MG63 (cell line): ENCODE results near the gene GCLC. TPM values are rescaled to one million over a fixed set of nuclear protein-coding genes. Genes with fewer than 3 reads are reported as not detected.
"Not testable (repeated sequence)": the region's sequence is repeated elsewhere in the genome, so short reads cannot be mapped to it uniquely, and the experiment has no call there.

Source experiments
- DNase-seq: peaks from one replicate; pipeline ENCODE4 v3.0.0-alpha.2; 2020
- H3K27me3 ChIP-seq: fragments of 250-450 bp; sonication (Bioruptor Pico); 2 replicates; pipeline ENCODE4 v1.5.1; 2020; ENCODE audit warnings: mild to moderate bottlenecking, moderate library complexity
- H3K36me3 ChIP-seq: fragments of 250-450 bp; sonication (Bioruptor Pico); 2 replicates; pipeline ENCODE4 v1.5.1; 2020; ENCODE audit warnings: mild to moderate bottlenecking, moderate library complexity
- H3K4me3 ChIP-seq: fragments of 250-450 bp; sonication (Bioruptor Pico); 2 replicates; pipeline ENCODE4 v1.5.1; 2020; ENCODE audit warnings: mild to moderate bottlenecking, moderate library complexity
- H3K9me3 ChIP-seq: fragments of 250-450 bp; sonication (Bioruptor Pico); 2 replicates; pipeline ENCODE4 v1.5.1; 2020; ENCODE audit warnings: mild to moderate bottlenecking, moderate library complexity
- total RNA-seq: library from RNA; depleted of rRNA; stranded (reverse); fragments of >200 nt; shearing (Covaris generic); gene quantifications from 2 replicates; pipeline ENCODE4 v1.2.3, GENCODE V29; 2014; ENCODE audit warnings: low replicate concordance; rRNA removed

The GCLC gene
- total RNA-seq: 4.4 and 7.0 TPM in 2 replicates

DNA sequence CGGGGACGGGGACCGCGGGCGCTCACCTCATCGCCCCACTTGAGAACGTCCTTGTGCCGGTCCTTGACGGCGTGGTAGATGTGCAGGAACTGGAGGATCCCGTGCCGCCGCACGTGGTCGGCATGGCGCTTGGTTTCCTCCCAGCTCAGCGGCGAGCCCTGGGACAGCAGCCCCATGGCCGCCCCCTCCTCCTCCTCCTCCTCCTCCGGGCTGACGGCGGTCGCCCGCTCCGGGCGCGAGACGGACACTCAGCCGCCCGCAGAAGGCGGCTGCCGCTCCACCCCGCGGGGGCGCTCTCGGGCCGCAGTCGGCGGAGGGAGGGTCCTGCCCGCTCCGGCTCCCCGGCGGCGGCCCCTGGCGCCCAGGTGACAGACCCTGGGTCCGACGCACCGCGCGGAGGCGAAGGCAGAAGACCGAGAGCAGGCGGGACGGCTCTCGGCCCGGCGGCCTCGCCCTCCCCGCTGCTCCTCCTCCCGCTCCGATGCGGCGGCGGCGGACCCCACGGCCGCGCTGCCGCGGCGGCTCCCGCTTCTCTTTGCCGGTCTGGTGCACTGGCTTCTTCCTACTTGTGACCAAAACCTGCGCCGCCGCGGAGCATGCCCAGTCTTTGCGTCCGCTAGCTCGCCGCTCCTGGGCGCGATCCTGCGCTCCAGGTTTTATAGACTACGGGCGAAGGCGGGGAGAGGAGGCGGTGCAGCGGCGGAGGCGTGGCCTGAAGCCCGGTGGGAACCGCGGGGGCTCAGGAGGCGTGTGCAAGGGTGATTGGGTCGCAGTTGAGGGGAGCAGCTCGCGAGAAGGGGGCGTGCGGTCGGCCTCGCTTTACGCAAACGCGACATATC lies at the start of gene GCLC:
TSS of gene GCLC (minus strand) at position 632 of the 839 bp plus-strand sequence. CDS start at position 176, 456 bp downstream.
- H3K4me3 ChIP-seq: peak within 1 kb of the TSS; percentile 66
- no peaks in the 10 kb centered on the region for H3K9me3 ChIP-seq
- no peaks in the 10 kb centered on the region for H3K27me3 ChIP-seq
- H3K36me3 ChIP-seq: no peaks in the 10 kb centered on the region
- DNase-seq: peak; percentile 89

DNA sequence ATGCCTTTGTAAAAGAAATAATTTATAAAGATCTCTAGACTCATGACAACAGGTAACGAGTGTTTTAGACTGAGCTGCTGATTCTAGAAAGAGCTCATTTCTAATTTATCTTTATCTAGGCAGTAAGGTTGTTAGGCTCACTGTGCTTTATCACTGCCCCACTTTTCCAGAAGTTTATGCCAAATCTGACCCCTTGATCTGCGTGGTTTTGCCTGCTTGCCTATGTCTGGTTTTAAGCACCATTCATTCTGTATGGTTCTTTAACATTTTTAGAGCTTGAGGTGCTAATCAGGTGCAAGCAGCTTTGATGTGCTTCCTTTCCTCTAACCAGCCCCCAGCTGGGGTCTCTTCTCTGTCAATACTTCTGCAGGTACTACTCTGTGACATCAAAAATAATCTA lies 49.7 kb upstream of the GCLC start:
- no peaks in the 10 kb centered on the region for H3K9me3 ChIP-seq
- DNase-seq: no peak
- no peaks in the 10 kb centered on the region for H3K36me3 ChIP-seq
- H3K27me3 ChIP-seq: no peaks in the 10 kb centered on the region
- H3K4me3 ChIP-seq: no peak overlapping the region

- Histone ChIP-seq H3K9me3 (no peaks in the 10 kb centered on the region), H3K36me3 (no peaks in the 10 kb centered on the region), H3K4me3 (no peak overlapping the region), H3K27me3 (no peaks in the 10 kb centered on the region)
- DNase-seq: no peak
These were observed 48.1 kb upstream of the GCLC start for GRCh38 chr6:53593001-53593488.

DNA sequence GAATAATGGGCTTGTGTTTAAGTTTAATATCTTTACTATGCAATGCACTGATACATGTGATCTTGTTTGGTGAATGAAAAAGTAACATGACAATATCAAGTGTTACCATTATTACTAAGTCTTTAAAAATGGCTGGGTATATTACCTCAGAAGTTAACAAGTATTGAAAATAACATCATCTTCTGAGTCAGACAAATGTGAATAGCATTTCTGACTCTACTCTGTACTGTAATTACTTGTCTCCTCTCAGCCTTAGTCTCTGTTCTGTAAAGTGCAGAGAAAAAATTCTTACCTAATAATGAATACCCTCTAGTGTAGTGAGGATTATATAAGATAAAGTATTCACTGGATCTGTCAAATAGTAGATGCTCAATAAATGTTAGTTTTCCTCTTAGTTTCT lies 47.0 kb upstream of the GCLC start:
- DNase-seq: no peak
- Histone ChIP-seq H3K36me3 (no peaks in the 10 kb centered on the region), H3K27me3 (no peaks in the 10 kb centered on the region), H3K4me3 (no peak overlapping the region), H3K9me3 (no peaks in the 10 kb centered on the region)

DNA sequence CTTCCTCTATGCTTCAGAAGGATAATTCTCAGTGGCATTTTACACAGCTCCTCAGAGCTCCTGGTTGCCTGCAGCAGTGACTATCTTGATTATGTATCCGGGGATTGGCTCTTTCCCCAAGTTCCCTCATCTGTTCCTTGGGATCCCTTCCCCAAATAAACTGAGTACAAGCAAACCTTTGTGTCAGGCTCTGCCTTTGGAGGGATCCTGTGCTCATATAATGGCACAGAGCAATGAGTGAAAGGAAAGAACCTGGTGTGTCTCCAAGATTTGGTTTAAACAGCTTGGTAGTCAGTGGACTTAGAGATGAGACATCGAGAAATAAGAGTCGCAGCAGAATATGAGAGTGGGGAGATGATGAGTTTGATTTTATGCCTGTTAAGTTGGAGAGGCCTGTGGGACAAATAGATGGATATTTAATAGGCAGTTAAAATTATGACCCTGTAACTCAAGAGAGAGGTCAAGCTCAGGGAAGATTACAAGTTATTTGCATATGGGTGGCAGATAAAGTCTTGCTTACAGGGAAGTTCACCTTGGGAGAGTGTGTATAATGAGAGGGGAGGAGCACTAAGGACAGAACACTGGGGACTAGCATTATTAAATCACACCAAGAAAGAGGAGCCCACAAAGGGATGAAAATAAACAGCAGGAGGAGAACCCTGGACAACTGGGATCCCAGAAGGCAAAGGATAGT lies 44.1 kb upstream of the GCLC start:
- no peak for DNase-seq
- Histone ChIP-seq H3K9me3 (no peaks in the 10 kb centered on the region), H3K36me3 (no peaks in the 10 kb centered on the region), H3K4me3 (no peak overlapping the region), H3K27me3 (no peaks in the 10 kb centered on the region)

DNA sequence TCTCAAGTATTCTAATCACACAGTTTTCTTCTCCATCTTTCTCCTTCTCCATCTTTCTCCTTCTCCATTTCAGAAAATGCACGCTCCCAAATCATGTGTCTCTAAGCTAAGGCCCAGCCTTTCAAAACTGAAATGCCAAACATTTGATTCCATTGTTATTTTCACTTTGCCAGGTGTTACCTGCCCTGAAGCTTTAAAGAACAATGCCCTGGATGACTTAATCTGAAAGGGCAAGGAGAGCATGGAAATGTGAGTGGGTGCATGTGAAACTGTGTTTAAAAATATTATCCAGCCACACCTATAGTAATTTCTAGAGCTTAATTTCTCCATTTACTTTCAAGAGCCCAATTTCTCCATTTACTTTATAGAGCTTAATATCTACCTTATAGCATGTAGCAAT lies 42.4 kb upstream of the GCLC start:
- H3K4me3 ChIP-seq: no peak overlapping the region
- no peaks in the 10 kb centered on the region for H3K36me3 ChIP-seq
- no peaks in the 10 kb centered on the region for H3K9me3 ChIP-seq
- no peaks in the 10 kb centered on the region for H3K27me3 ChIP-seq
- DNase-seq: no peak

DNA sequence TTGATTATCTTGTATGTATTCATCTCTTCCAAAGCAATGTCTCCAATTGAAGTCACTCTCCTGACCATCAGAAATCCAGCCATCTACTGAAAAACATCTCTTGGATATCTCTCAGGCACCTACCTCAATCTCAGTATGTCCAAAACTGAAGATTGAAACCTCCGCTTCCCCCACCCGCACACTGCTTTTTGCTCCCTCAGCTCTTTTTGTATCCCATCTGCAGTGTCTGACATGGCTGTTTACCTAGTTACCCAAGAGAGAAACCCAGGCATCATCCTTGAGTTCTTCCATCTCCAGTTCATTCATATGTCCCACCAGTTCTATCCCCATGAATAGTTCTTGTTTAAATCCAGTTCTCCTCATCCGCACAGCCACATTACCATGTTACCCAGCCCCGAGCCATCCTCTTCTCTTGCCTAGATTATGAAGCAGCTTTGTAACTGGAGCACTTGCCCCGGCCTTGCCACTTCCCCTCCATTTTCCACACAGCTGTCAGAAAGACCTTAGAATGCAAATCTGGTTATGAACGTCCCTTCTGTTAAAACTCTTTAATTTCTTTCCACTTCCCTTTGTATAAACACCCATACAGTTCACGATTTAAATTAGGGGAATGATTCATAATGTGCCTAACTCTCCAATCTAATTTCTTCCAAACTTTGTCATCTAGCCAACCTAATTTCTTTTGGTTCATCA lies 40.5 kb upstream of the GCLC start:
- Histone ChIP-seq H3K36me3 (no peaks in the 10 kb centered on the region), H3K4me3 (no peak overlapping the region), H3K27me3 (no peaks in the 10 kb centered on the region), H3K9me3 (no peaks in the 10 kb centered on the region)
- DNase-seq: no peak

GRCh38 chr6:53584726-53585125 lies 39.8 kb upstream of the GCLC start:
- H3K27me3 ChIP-seq: no peaks in the 10 kb centered on the region
- H3K36me3 ChIP-seq: no peaks in the 10 kb centered on the region
- H3K9me3 ChIP-seq: no peaks in the 10 kb centered on the region
- DNase-seq: no peak
- H3K4me3 ChIP-seq: no peak overlapping the region

GRCh38 chr6:53583451-53583850 lies 38.5 kb upstream of the GCLC start:
- H3K27me3 ChIP-seq: no peaks in the 10 kb centered on the region
- no peak for DNase-seq
- no peaks in the 10 kb centered on the region for H3K36me3 ChIP-seq
- H3K9me3 ChIP-seq: no peaks in the 10 kb centered on the region
- no peak overlapping the region for H3K4me3 ChIP-seq

GRCh38 chr6:53582963-53583362 lies 38.1 kb upstream of the GCLC start:
- DNase-seq: no peak
- Histone ChIP-seq H3K27me3 (no peaks in the 10 kb centered on the region), H3K4me3 (no peak overlapping the region), H3K36me3 (no peaks in the 10 kb centered on the region), H3K9me3 (no peaks in the 10 kb centered on the region)

DNA sequence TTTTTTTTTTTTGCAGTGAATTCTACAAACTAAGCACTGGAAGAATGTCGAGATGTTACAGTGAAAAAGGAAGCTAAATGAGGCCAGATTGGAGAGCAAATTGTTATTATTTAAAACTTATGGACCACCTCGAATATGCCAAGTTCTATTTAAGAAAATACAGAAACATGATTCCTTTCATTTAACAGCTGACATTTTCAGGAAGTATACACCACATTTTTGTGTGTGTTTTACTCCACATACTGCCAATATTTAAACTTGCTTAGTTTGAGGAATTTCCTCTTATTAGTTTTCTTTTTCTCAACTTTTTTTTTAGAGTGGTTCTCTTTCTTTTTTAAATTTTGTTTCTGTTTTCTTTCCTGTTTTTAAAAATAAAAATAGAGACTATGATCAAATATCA lies 37.0 kb upstream of the GCLC start:
- no peak overlapping the region for H3K4me3 ChIP-seq
- H3K36me3 ChIP-seq: no peaks in the 10 kb centered on the region
- no peaks in the 10 kb centered on the region for H3K27me3 ChIP-seq
- no peak for DNase-seq
- H3K9me3 ChIP-seq: no peaks in the 10 kb centered on the region

- Histone ChIP-seq H3K27me3 (no peaks in the 10 kb centered on the region), H3K4me3 (no peak overlapping the region), H3K9me3 (no peaks in the 10 kb centered on the region), H3K36me3 (no peaks in the 10 kb centered on the region)
- DNase-seq: peak; percentile 51
These were observed 36.4 kb upstream of the GCLC start for GRCh38 chr6:53581173-53581773.

DNA sequence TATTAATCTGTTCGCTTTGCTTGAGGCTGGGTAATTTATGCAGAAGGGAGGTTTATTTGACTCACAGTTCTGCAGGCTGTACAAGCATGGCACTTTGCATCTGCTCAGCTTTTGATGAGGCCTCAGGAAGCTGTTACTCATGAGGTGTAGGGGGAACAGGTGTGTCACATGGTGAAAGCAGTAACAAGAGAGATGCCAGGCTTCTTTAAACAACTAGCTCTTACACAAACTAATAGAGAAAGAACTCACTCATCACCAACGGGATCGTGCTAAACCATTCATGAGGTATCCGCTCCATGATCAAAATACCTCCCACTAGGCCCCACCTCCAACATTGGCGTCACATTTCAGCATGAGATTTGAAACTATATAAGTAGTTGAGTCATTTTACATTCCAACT lies 34.4 kb upstream of the GCLC start:
- Histone ChIP-seq H3K4me3 (no peak overlapping the region), H3K9me3 (no peaks in the 10 kb centered on the region), H3K27me3 (no peaks in the 10 kb centered on the region), H3K36me3 (no peaks in the 10 kb centered on the region)
- DNase-seq: no peak

DNA sequence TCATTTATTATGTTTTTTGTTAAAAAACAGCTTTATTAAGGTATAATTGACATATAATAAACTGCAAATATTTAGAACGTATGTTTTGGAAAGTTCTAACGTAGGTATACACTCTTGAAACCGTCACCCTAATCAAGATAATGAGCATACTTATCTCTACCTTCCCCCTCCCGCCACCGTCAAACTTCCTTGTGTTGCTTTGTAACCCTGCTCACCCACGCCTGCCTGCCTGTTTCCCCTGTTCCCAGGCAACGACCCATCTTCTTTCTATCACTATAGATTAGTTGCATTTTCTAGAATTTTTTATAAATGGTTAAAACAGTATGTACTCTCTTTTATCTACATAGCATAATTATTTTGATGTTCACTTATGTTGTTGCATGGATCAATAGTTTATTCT lies 33.5 kb upstream of the GCLC start:
- no peak overlapping the region for H3K4me3 ChIP-seq

GRCh38 chr6:53573299-53573698 lies 28.4 kb upstream of the GCLC start:
- no peak overlapping the region for H3K4me3 ChIP-seq
- no peaks in the 10 kb centered on the region for H3K27me3 ChIP-seq
- no peaks in the 10 kb centered on the region for H3K36me3 ChIP-seq
- DNase-seq: no peak
- no peaks in the 10 kb centered on the region for H3K9me3 ChIP-seq

More for the DNA sequence above, 33.5 kb upstream of the GCLC start:
- DNase-seq: no peak
- H3K9me3 ChIP-seq: no peaks in the 10 kb centered on the region
- no peaks in the 10 kb centered on the region for H3K36me3 ChIP-seq
- H3K27me3 ChIP-seq: no peaks in the 10 kb centered on the region

- H3K36me3 ChIP-seq, H3K9me3 ChIP-seq, H3K4me3 ChIP-seq, H3K27me3 ChIP-seq, DNase-seq: not testable (repeated sequence)
These were observed 27.5 kb upstream of the GCLC start for GRCh38 chr6:53572379-53572778.
